ENCODE data around the gene BMP7.
"Not testable (repeated sequence)": the region's sequence is repeated elsewhere in the genome, so short reads cannot be mapped to it uniquely, and the experiment has no call there.

The BMP7 gene

GRCh38 chr20:57270204-57270984 is 4.0 kb upstream of the BMP7 start:
- H3K27me3 Mint-ChIP-seq: peaks cover 76% of the 10 kb centered on the region
- no peaks in the 10 kb centered on the region for H3K9me3 Mint-ChIP-seq
- no peaks in the 10 kb centered on the region for H3K36me3 Mint-ChIP-seq (ENCODE audit: insufficient read depth)
- no peak overlapping the region for H3K4me3 Mint-ChIP-seq
- H3K27ac Mint-ChIP-seq (ENCODE audit: low read depth): no peak overlapping the region
- peaks cover 8% of the 10 kb centered on the region for H3K4me1 Mint-ChIP-seq
- DNase-seq (ENCODE audit: low spot score in 2 of 2) (no peak), ATAC-seq (replicated peaks; ENCODE audit: extremely low read depth, poor library complexity, severe bottlenecking) (no peak)

GRCh38 chr20:57269148-57269984 is 2.9 kb upstream of the BMP7 start:
- Mint-ChIP-seq H3K36me3 (ENCODE audit: insufficient read depth) (no peaks in the 10 kb centered on the region), H3K9me3 (no peaks in the 10 kb centered on the region), H3K27ac (ENCODE audit: low read depth) (no peak overlapping the region), H3K4me3 (no peak overlapping the region), H3K27me3 (peaks cover 71% of the 10 kb centered on the region), H3K4me1 (peaks cover 8% of the 10 kb centered on the region)
- DNase-seq (ENCODE audit: low spot score in 2 of 2) (no peak), ATAC-seq (replicated peaks; ENCODE audit: extremely low read depth, poor library complexity, severe bottlenecking) (no peak)

- Mint-ChIP-seq H3K9me3 (no peaks in the 10 kb centered on the region), H3K4me3 (no peak overlapping the region), H3K4me1 (peaks cover 8% of the 10 kb centered on the region), H3K36me3 (ENCODE audit: insufficient read depth) (no peaks in the 10 kb centered on the region), H3K27ac (ENCODE audit: low read depth) (no peak overlapping the region), H3K27me3 (peaks cover 71% of the 10 kb centered on the region)
- DNase-seq (ENCODE audit: low spot score in 2 of 2) (no peak), ATAC-seq (replicated peaks; ENCODE audit: extremely low read depth, poor library complexity, severe bottlenecking) (no peak)
Measured at GRCh38 chr20:57268399-57269076, 2.1 kb upstream of the BMP7 start.

- no peak overlapping the region for H3K4me3 Mint-ChIP-seq
- ATAC-seq (replicated peaks; ENCODE audit: extremely low read depth, poor library complexity, severe bottlenecking): no peak
- H3K4me1 Mint-ChIP-seq: peaks cover 8% of the 10 kb centered on the region
- DNase-seq (ENCODE audit: low spot score in 2 of 2): no peak
- H3K27me3 Mint-ChIP-seq: peaks cover 78% of the 10 kb centered on the region
- H3K27ac Mint-ChIP-seq (ENCODE audit: low read depth): no peak overlapping the region
- H3K9me3 Mint-ChIP-seq: no peaks in the 10 kb centered on the region
- no peaks in the 10 kb centered on the region for H3K36me3 Mint-ChIP-seq (ENCODE audit: insufficient read depth)
Measured at GRCh38 chr20:57267158-57267821, 849 bp upstream of the BMP7 start.

- ATAC-seq (replicated peaks; ENCODE audit: extremely low read depth, poor library complexity, severe bottlenecking): no peak
Measured at GRCh38 chr20:57265997-57266290, 497 bp downstream of the BMP7 start.

GRCh38 chr20:57265336-57265996 is 975 bp downstream of the BMP7 start:
- Mint-ChIP-seq H3K36me3 (ENCODE audit: insufficient read depth) (no peaks in the 10 kb centered on the region), H3K9me3 (no peaks in the 10 kb centered on the region), H3K27ac (ENCODE audit: low read depth) (no peak overlapping the region), H3K4me3 (no peak overlapping the region), H3K27me3 (peaks cover 86% of the 10 kb centered on the region), H3K4me1 (peaks cover 8% of the 10 kb centered on the region)
- no peak for ATAC-seq (replicated peaks; ENCODE audit: extremely low read depth, poor library complexity, severe bottlenecking)
- DNase-seq (ENCODE audit: low spot score in 2 of 2): no peak

More at GRCh38 chr20:57265997-57266290, 497 bp downstream of the BMP7 start:
- H3K27ac Mint-ChIP-seq (ENCODE audit: low read depth): no peak overlapping the region
- no peak for DNase-seq (ENCODE audit: low spot score in 2 of 2)
- H3K27me3 Mint-ChIP-seq: peaks cover 86% of the 10 kb centered on the region
- H3K9me3 Mint-ChIP-seq: no peaks in the 10 kb centered on the region
- H3K36me3 Mint-ChIP-seq (ENCODE audit: insufficient read depth): no peaks in the 10 kb centered on the region
- peaks cover 8% of the 10 kb centered on the region for H3K4me1 Mint-ChIP-seq
- no peak overlapping the region for H3K4me3 Mint-ChIP-seq

GRCh38 chr20:57264908-57265335 is 1.5 kb downstream of the BMP7 start:
- H3K36me3 Mint-ChIP-seq (ENCODE audit: insufficient read depth); H3K27ac Mint-ChIP-seq (ENCODE audit: low read depth); H3K9me3 Mint-ChIP-seq; H3K4me1 Mint-ChIP-seq; ATAC-seq (replicated peaks; ENCODE audit: extremely low read depth, poor library complexity, severe bottlenecking); DNase-seq (ENCODE audit: low spot score in 2 of 2); H3K4me3 Mint-ChIP-seq: not testable (repeated sequence)
- H3K27me3 Mint-ChIP-seq: peaks cover 86% of the 10 kb centered on the region

- Mint-ChIP-seq H3K27me3 (peaks cover 86% of the 10 kb centered on the region), H3K4me1 (peaks cover 8% of the 10 kb centered on the region), H3K36me3 (ENCODE audit: insufficient read depth) (no peaks in the 10 kb centered on the region), H3K27ac (ENCODE audit: low read depth) (no peak overlapping the region), H3K9me3 (no peaks in the 10 kb centered on the region), H3K4me3 (no peak overlapping the region)
- DNase-seq (ENCODE audit: low spot score in 2 of 2) (no peak), ATAC-seq (replicated peaks; ENCODE audit: extremely low read depth, poor library complexity, severe bottlenecking) (no peak)
Measured at GRCh38 chr20:57263801-57264792, 2.3 kb downstream of the BMP7 start.

GRCh38 chr20:57262784-57263609 is 3.4 kb downstream of the BMP7 start:
- Mint-ChIP-seq H3K27ac (ENCODE audit: low read depth) (no peak overlapping the region), H3K9me3 (no peaks in the 10 kb centered on the region), H3K4me3 (no peak overlapping the region), H3K27me3 (peaks cover 85% of the 10 kb centered on the region), H3K36me3 (ENCODE audit: insufficient read depth) (no peaks in the 10 kb centered on the region), H3K4me1 (peaks cover 8% of the 10 kb centered on the region)
- DNase-seq (ENCODE audit: low spot score in 2 of 2) (no peak), ATAC-seq (replicated peaks; ENCODE audit: extremely low read depth, poor library complexity, severe bottlenecking) (no peak)

GRCh38 chr20:57262301-57262700 is 4.1 kb downstream of the BMP7 start:
- DNase-seq (ENCODE audit: low spot score in 2 of 2) (no peak), ATAC-seq (replicated peaks; ENCODE audit: extremely low read depth, poor library complexity, severe bottlenecking) (no peak)
- Mint-ChIP-seq H3K27ac (ENCODE audit: low read depth) (no peak overlapping the region), H3K9me3 (no peaks in the 10 kb centered on the region), H3K27me3 (peaks cover 85% of the 10 kb centered on the region), H3K4me1 (peaks cover 5% of the 10 kb centered on the region), H3K36me3 (ENCODE audit: insufficient read depth) (no peaks in the 10 kb centered on the region), H3K4me3 (no peak overlapping the region)

Data from central memory CD8-positive, alpha-beta T cell (primary cell).